Body of pancreas (tissue), 4 donors: ENCODE data around the gene ARMS2. TPM values are rescaled to one million over a fixed set of nuclear protein-coding genes. Genes with fewer than 3 reads are reported as not detected.

Experiments
- ATAC-seq: fragments of 150-250 bp; one replicate; pipeline ENCODE4 v1.9.1; 2016
- DNase-seq, 4 donors: peaks; one replicate each; pipeline ENCODE4 v3.0.0-alpha.2; 2019
- H3K27ac ChIP-seq, 4 donors: fragments of 200-600 bp; sonication (generic); 1 replicate in 3 of 4; 2 replicates in 1 of 4; pipeline versions ENCODE4 v1.5.1 to v1.6.1; 2016 to 2019; ENCODE audit warnings: mild to moderate bottlenecking in 1 of 4, mixed read lengths in 1 of 4, moderate library complexity in 1 of 4
- H3K27me3 ChIP-seq, 2 donors: fragments of 200-600 bp; sonication (generic); one replicate each; pipeline ENCODE4 v1.6.0; 2016; ENCODE audit warnings: mild to moderate bottlenecking in 1 of 2
- H3K36me3 ChIP-seq, 2 donors: fragments of 200-600 bp; sonication (generic); replicated peaks in 1 of 2; 2 replicates each; pipeline ENCODE4 v1.5.1; 2016; ENCODE audit warnings: low read depth in 2 of 2; ENCODE audit not compliant: insufficient read depth in 1 of 2
- H3K4me1 ChIP-seq: fragments of 200-600 bp; sonication (generic); one replicate; pipeline ENCODE4 v1.6.0; 2016
- H3K4me3 ChIP-seq, 2 donors: fragments of 200-600 bp; sonication (generic); 1 replicate in 1 of 2; 2 replicates in 1 of 2; pipeline ENCODE4 v1.5.1; 2016 to 2019
- H3K9me3 ChIP-seq, 3 donors: fragments of 200-600 bp; sonication (generic); 1 replicate in 2 of 3; 2 replicates in 1 of 3; pipeline ENCODE4 v1.5.1; 2016
- CTCF ChIP-seq, 7 experiments: fragments of 450-650 bp in 4 of 7; fragments of 200-600 bp in 3 of 7; sonication (generic) in 3 of 7; IDR thresholded peaks; one replicate each; pipeline ENCODE4 v1.5.1; 2016 to 2019; ENCODE audit warnings: antibody characterized with exemption in 7 of 7
- POLR2A ChIP-seq, 3 donors: fragments of 450-650 bp; IDR thresholded peaks; one replicate each; pipeline ENCODE4 v1.6.1; 2016; ENCODE audit warnings: antibody characterized with exemption in 3 of 3, mild to moderate bottlenecking in 2 of 3
- WGBS, 2 donors: methylation state at CpG; one replicate each; pipeline ENCODE4 v1.1.5; 2017; 5-methylcytosine and 5-hydroxymethylcytosine counted together
- intact Hi-C: fragments of 100-400 bp; cut with DNase I; formaldehyde crosslinking; loops from one replicate; pipeline ENCODE4 v1.15.1; 2023
- total RNA-seq, 2 donors: library from RNA; depleted of rRNA; stranded (reverse); fragments of >200 nt; gene quantifications; one replicate each; pipeline ENCODE4 v1.1.0, GENCODE V29; 2016

The ARMS2 gene
- total RNA-seq, 2 donors from 2014 or later, result not detected

GRCh38 chr10:122419876-122420623, 34.4 kb upstream of the ARMS2 start:
- intact Hi-C loops, result no loop called here
- H3K36me3 ChIP-seq, result peaks cover 0 to 5% of the 10 kb centered on the region in 2 donors
- H3K9me3 ChIP-seq, result no peaks in the 10 kb centered on the region
- no peaks in the 10 kb centered on the region for H3K4me1 ChIP-seq
- DNase-seq, result no peak
- no peak overlapping the region for H3K27ac ChIP-seq
- no peak for ATAC-seq
- TF ChIP-seq POLR2A (IDR thresholded peaks at IDR 0.05), result no peak
- TF ChIP-seq CTCF (IDR thresholded peaks at IDR 0.05), result no peak
- 85 to 92% methylated on average over 3 of the region's 3 CpGs for WGBS, 2 donors
- no peak overlapping the region for H3K4me3 ChIP-seq
- no peaks in the 10 kb centered on the region for H3K27me3 ChIP-seq

GRCh38 chr10:122420624-122421007, 33.8 kb upstream of the ARMS2 start:
- WGBS, 2 donors, result 88 to 98% methylated on average over 3 of the region's 3 CpGs
- Histone ChIP-seq H3K36me3 (peaks cover 0 to 5% of the 10 kb centered on the region in 2 donors), H3K4me3 (no peak overlapping the region), H3K9me3 (no peaks in the 10 kb centered on the region), H3K27me3 (no peaks in the 10 kb centered on the region), H3K4me1 (no peaks in the 10 kb centered on the region), H3K27ac (no peak overlapping the region)
- intact Hi-C loops, result no loop called here
- TF ChIP-seq CTCF (IDR thresholded peaks at IDR 0.05) (no peak), POLR2A (IDR thresholded peaks at IDR 0.05) (no peak)
- DNase-seq, result no peak
- no peak for ATAC-seq

GRCh38 chr10:122421054-122421625, 33.3 kb upstream of the ARMS2 start:
- 66 to 80% methylated on average over 3 of the region's 3 CpGs for WGBS, 2 donors
- intact Hi-C loops, result no loop called here
- ATAC-seq (no peak), DNase-seq (no peak)
- Histone ChIP-seq H3K4me3 (no peak overlapping the region), H3K27ac (no peak overlapping the region), H3K27me3 (no peaks in the 10 kb centered on the region), H3K36me3 (peaks cover 0 to under 1% of the 10 kb centered on the region in 2 donors), H3K4me1 (no peaks in the 10 kb centered on the region), H3K9me3 (no peaks in the 10 kb centered on the region)
- TF ChIP-seq CTCF (IDR thresholded peaks at IDR 0.05), result no peak
- no peak for TF ChIP-seq POLR2A (IDR thresholded peaks at IDR 0.05)

- TF ChIP-seq POLR2A (IDR thresholded peaks at IDR 0.05), result no peak
- no peak for TF ChIP-seq CTCF (IDR thresholded peaks at IDR 0.05)
- Histone ChIP-seq H3K27ac (no peak overlapping the region), H3K4me1 (no peaks in the 10 kb centered on the region), H3K9me3 (no peaks in the 10 kb centered on the region), H3K27me3 (no peaks in the 10 kb centered on the region), H3K4me3 (no peak overlapping the region), H3K36me3 (no peaks in the 10 kb centered on the region)
- DNase-seq (no peak), ATAC-seq (no peak)
- intact Hi-C loops, result no loop called here
These were observed 32.7 kb upstream of the ARMS2 start for GRCh38 chr10:122421742-122422141.
